ENCODE results near the gene CFAP97D1. TPM values are rescaled to one million over a fixed set of nuclear protein-coding genes. Genes with fewer than 3 reads are reported as not detected.

CFAP97D1 gene
- not detected in 2 replicates for total RNA-seq

GRCh38 chr17:43780135-43780534 lies at the start of gene CFAP97D1:
TSS of gene CFAP97D1 (plus strand) at chr17:43780435. CDS start at chr17:43780463, 28 bp downstream.

GRCh38 chr17:43758497-43759174 lies 21.6 kb upstream of the CFAP97D1 start, which contains the start of gene SOST:
TSS of gene SOST (minus strand) at chr17:43758791. CDS start at chr17:43758741, 50 bp downstream.

GRCh38 chr17:43778337-43779144 lies 1.7 kb upstream of the CFAP97D1 start, which contains the start of gene DUSP3:
TSS of gene DUSP3 (minus strand) at chr17:43778977. CDS start at chr17:43778924, 53 bp downstream.

GRCh38 chr17:43832976-43833829 lies 53.0 kb downstream of the CFAP97D1 start, which contains the start of gene MPP3:
TSS of gene MPP3 (minus strand) at chr17:43833146. CDS start at chr17:43831906, 1,240 bp downstream.

Other genes starting within 250 kb of the CFAP97D1 start
- 15.0 and 23.2 TPM in 2 replicates for gene ETV4, start 234.1 kb upstream of the CFAP97D1 start, total RNA-seq
- gene MEOX1, start 118.5 kb upstream of the CFAP97D1 start, total RNA-seq, result 0.28 TPM in 1 of 2 replicates, not detected in the other
- gene SOST, start 21.6 kb upstream of the CFAP97D1 start, total RNA-seq, result not detected in 2 replicates
- gene DUSP3, start 1.5 kb upstream of the CFAP97D1 start, total RNA-seq, result 15.0 and 20.6 TPM in 2 replicates
- gene MPP3, start 52.7 kb downstream of the CFAP97D1 start, total RNA-seq, result 4.6 and 4.9 TPM in 2 replicates
- gene CD300LG, start 66.7 kb downstream of the CFAP97D1 start, total RNA-seq, result not detected in 2 replicates
- gene MPP2, start 127.1 kb downstream of the CFAP97D1 start, total RNA-seq, result 1.3 and 1.8 TPM in 2 replicates
- not detected in 2 replicates for gene PPY, start 162.0 kb downstream of the CFAP97D1 start, total RNA-seq
- not detected in 2 replicates for gene PYY, start 173.5 kb downstream of the CFAP97D1 start, total RNA-seq
- gene NAGS, start 224.2 kb downstream of the CFAP97D1 start, total RNA-seq, result 6.2 and 10.6 TPM in 2 replicates
- 51.8 and 70.0 TPM in 2 replicates for gene TMEM101, start 234.5 kb downstream of the CFAP97D1 start, total RNA-seq